ENCODE data around the gene PRR11. TPM values are rescaled to one million over a fixed set of nuclear protein-coding genes. Genes with fewer than 3 reads are reported as not detected.
"Not testable (repeated sequence)": the region's sequence is repeated elsewhere in the genome, so short reads cannot be mapped to it uniquely, and the experiment has no call there.

Gene PRR11
- total RNA-seq, 1 donor from 2014 or later, result 1.6 TPM

GRCh38 chr17:59172436-59173004 is 17.0 kb downstream of the PRR11 start:
- Histone ChIP-seq H3K36me3 (ENCODE audit: control insufficient read depth in 3 of 3, insufficient read depth in 3 of 3, low read length in 3 of 3) (no peaks in the 10 kb centered on the region), H3K4me3 (ENCODE audit: low read length in 3 of 3) (no peak overlapping the region), H3K27me3 (ENCODE audit: control insufficient read depth in 3 of 3, insufficient read depth in 3 of 3, low read length in 3 of 3) (no peaks in the 10 kb centered on the region), H3K4me1 (ENCODE audit: control insufficient read depth in 3 of 3, insufficient read depth in 3 of 3, low read length in 3 of 3) (no peaks in the 10 kb centered on the region), H3K27ac (ENCODE audit: low read depth, low read length) (no peak overlapping the region), H3K9me3 (ENCODE audit: control insufficient read depth in 3 of 3, low read length in 3 of 3) (no peaks in the 10 kb centered on the region), H3K9ac (ENCODE audit: low read depth in 1 of 3, low read length in 3 of 3) (no peak overlapping the region)

- Histone ChIP-seq H3K9me3 (ENCODE audit: control insufficient read depth in 3 of 3, low read length in 3 of 3) (no peaks in the 10 kb centered on the region), H3K4me1 (ENCODE audit: control insufficient read depth in 3 of 3, insufficient read depth in 3 of 3, low read length in 3 of 3) (no peaks in the 10 kb centered on the region), H3K27ac (ENCODE audit: low read depth, low read length) (no peak overlapping the region), H3K36me3 (ENCODE audit: control insufficient read depth in 3 of 3, insufficient read depth in 3 of 3, low read length in 3 of 3) (no peaks in the 10 kb centered on the region), H3K9ac (ENCODE audit: low read depth in 1 of 3, low read length in 3 of 3) (no peak overlapping the region), H3K27me3 (ENCODE audit: control insufficient read depth in 3 of 3, insufficient read depth in 3 of 3, low read length in 3 of 3) (no peaks in the 10 kb centered on the region), H3K4me3 (ENCODE audit: low read length in 3 of 3) (no peak overlapping the region)
Measured at GRCh38 chr17:59174671-59175070, 19.1 kb downstream of the PRR11 start.

- Histone ChIP-seq H3K36me3 (ENCODE audit: control insufficient read depth in 3 of 3, insufficient read depth in 3 of 3, low read length in 3 of 3) (no peaks in the 10 kb centered on the region), H3K9ac (ENCODE audit: low read depth in 1 of 3, low read length in 3 of 3) (no peak overlapping the region), H3K4me1 (ENCODE audit: control insufficient read depth in 3 of 3, insufficient read depth in 3 of 3, low read length in 3 of 3) (no peaks in the 10 kb centered on the region), H3K4me3 (ENCODE audit: low read length in 3 of 3) (no peak overlapping the region), H3K9me3 (ENCODE audit: control insufficient read depth in 3 of 3, low read length in 3 of 3) (no peaks in the 10 kb centered on the region), H3K27me3 (ENCODE audit: control insufficient read depth in 3 of 3, insufficient read depth in 3 of 3, low read length in 3 of 3) (no peaks in the 10 kb centered on the region), H3K27ac (ENCODE audit: low read depth, low read length) (no peak overlapping the region)
Measured at GRCh38 chr17:59175076-59175475, 19.5 kb downstream of the PRR11 start.

GRCh38 chr17:59178266-59178985 is 22.9 kb downstream of the PRR11 start:
- H3K9me3 ChIP-seq (ENCODE audit: control insufficient read depth in 3 of 3, low read length in 3 of 3), result no peaks in the 10 kb centered on the region
- no peak overlapping the region for H3K9ac ChIP-seq (ENCODE audit: low read depth in 1 of 3, low read length in 3 of 3)
- no peaks in the 10 kb centered on the region for H3K27me3 ChIP-seq (ENCODE audit: control insufficient read depth in 3 of 3, insufficient read depth in 3 of 3, low read length in 3 of 3)
- no peaks in the 10 kb centered on the region for H3K4me1 ChIP-seq (ENCODE audit: control insufficient read depth in 3 of 3, insufficient read depth in 3 of 3, low read length in 3 of 3)
- no peak overlapping the region for H3K4me3 ChIP-seq (ENCODE audit: low read length in 3 of 3)
- H3K27ac ChIP-seq (ENCODE audit: low read depth, low read length), result no peak overlapping the region
- no peaks in the 10 kb centered on the region for H3K36me3 ChIP-seq (ENCODE audit: control insufficient read depth in 3 of 3, insufficient read depth in 3 of 3, low read length in 3 of 3)

GRCh38 chr17:59179601-59180000 is 24.1 kb downstream of the PRR11 start:
- H3K9ac ChIP-seq (ENCODE audit: low read depth in 1 of 3, low read length in 3 of 3); H3K36me3 ChIP-seq (ENCODE audit: control insufficient read depth in 3 of 3, insufficient read depth in 3 of 3, low read length in 3 of 3); H3K9me3 ChIP-seq (ENCODE audit: control insufficient read depth in 3 of 3, low read length in 3 of 3); H3K27me3 ChIP-seq (ENCODE audit: control insufficient read depth in 3 of 3, insufficient read depth in 3 of 3, low read length in 3 of 3); H3K4me3 ChIP-seq (ENCODE audit: low read length in 3 of 3); H3K27ac ChIP-seq (ENCODE audit: low read depth, low read length); H3K4me1 ChIP-seq (ENCODE audit: control insufficient read depth in 3 of 3, insufficient read depth in 3 of 3, low read length in 3 of 3): not testable (repeated sequence)

- H3K9ac ChIP-seq (ENCODE audit: low read depth in 1 of 3, low read length in 3 of 3), result no peak overlapping the region
- no peaks in the 10 kb centered on the region for H3K4me1 ChIP-seq (ENCODE audit: control insufficient read depth in 3 of 3, insufficient read depth in 3 of 3, low read length in 3 of 3)
- no peaks in the 10 kb centered on the region for H3K27me3 ChIP-seq (ENCODE audit: control insufficient read depth in 3 of 3, insufficient read depth in 3 of 3, low read length in 3 of 3)
- H3K4me3 ChIP-seq (ENCODE audit: low read length in 3 of 3), result no peak overlapping the region
- H3K9me3 ChIP-seq (ENCODE audit: control insufficient read depth in 3 of 3, low read length in 3 of 3), result no peaks in the 10 kb centered on the region
- H3K36me3 ChIP-seq (ENCODE audit: control insufficient read depth in 3 of 3, insufficient read depth in 3 of 3, low read length in 3 of 3), result no peaks in the 10 kb centered on the region
- H3K27ac ChIP-seq (ENCODE audit: low read depth, low read length), result no peak overlapping the region
Measured at GRCh38 chr17:59180626-59181025, 25.1 kb downstream of the PRR11 start.

- H3K9ac ChIP-seq (ENCODE audit: low read depth in 1 of 3, low read length in 3 of 3), result no peak overlapping the region
- no peaks in the 10 kb centered on the region for H3K27me3 ChIP-seq (ENCODE audit: control insufficient read depth in 3 of 3, insufficient read depth in 3 of 3, low read length in 3 of 3)
- no peaks in the 10 kb centered on the region for H3K36me3 ChIP-seq (ENCODE audit: control insufficient read depth in 3 of 3, insufficient read depth in 3 of 3, low read length in 3 of 3)
- no peaks in the 10 kb centered on the region for H3K9me3 ChIP-seq (ENCODE audit: control insufficient read depth in 3 of 3, low read length in 3 of 3)
- H3K27ac ChIP-seq (ENCODE audit: low read depth, low read length), result no peak overlapping the region
- H3K4me1 ChIP-seq (ENCODE audit: control insufficient read depth in 3 of 3, insufficient read depth in 3 of 3, low read length in 3 of 3), result no peaks in the 10 kb centered on the region
- no peak overlapping the region for H3K4me3 ChIP-seq (ENCODE audit: low read length in 3 of 3)
Measured at GRCh38 chr17:59181481-59181880, 25.9 kb downstream of the PRR11 start.

GRCh38 chr17:59185997-59186396 is 30.5 kb downstream of the PRR11 start:
- Histone ChIP-seq H3K27ac (ENCODE audit: low read depth, low read length) (no peak overlapping the region), H3K9me3 (ENCODE audit: control insufficient read depth in 3 of 3, low read length in 3 of 3) (no peaks in the 10 kb centered on the region), H3K36me3 (ENCODE audit: control insufficient read depth in 3 of 3, insufficient read depth in 3 of 3, low read length in 3 of 3) (no peaks in the 10 kb centered on the region), H3K9ac (ENCODE audit: low read depth in 1 of 3, low read length in 3 of 3) (no peak overlapping the region), H3K27me3 (ENCODE audit: control insufficient read depth in 3 of 3, insufficient read depth in 3 of 3, low read length in 3 of 3) (no peaks in the 10 kb centered on the region), H3K4me1 (ENCODE audit: control insufficient read depth in 3 of 3, insufficient read depth in 3 of 3, low read length in 3 of 3) (no peaks in the 10 kb centered on the region), H3K4me3 (ENCODE audit: low read length in 3 of 3) (no peak overlapping the region)

- H3K9me3 ChIP-seq (ENCODE audit: control insufficient read depth in 3 of 3, low read length in 3 of 3), result no peaks in the 10 kb centered on the region
- H3K9ac ChIP-seq (ENCODE audit: low read depth in 1 of 3, low read length in 3 of 3), result no peak overlapping the region
- H3K4me3 ChIP-seq (ENCODE audit: low read length in 3 of 3), result no peak overlapping the region
- no peaks in the 10 kb centered on the region for H3K4me1 ChIP-seq (ENCODE audit: control insufficient read depth in 3 of 3, insufficient read depth in 3 of 3, low read length in 3 of 3)
- no peaks in the 10 kb centered on the region for H3K27me3 ChIP-seq (ENCODE audit: control insufficient read depth in 3 of 3, insufficient read depth in 3 of 3, low read length in 3 of 3)
- H3K36me3 ChIP-seq (ENCODE audit: control insufficient read depth in 3 of 3, insufficient read depth in 3 of 3, low read length in 3 of 3), result no peaks in the 10 kb centered on the region
- no peak overlapping the region for H3K27ac ChIP-seq (ENCODE audit: low read depth, low read length)
Measured at GRCh38 chr17:59186850-59187249, 31.3 kb downstream of the PRR11 start.

- H3K27ac ChIP-seq (ENCODE audit: low read depth, low read length), result no peak overlapping the region
Measured at GRCh38 chr17:59190806-59191205, 35.3 kb downstream of the PRR11 start.

More at GRCh38 chr17:59190806-59191205, 35.3 kb downstream of the PRR11 start:
- no peaks in the 10 kb centered on the region for H3K9me3 ChIP-seq (ENCODE audit: control insufficient read depth in 3 of 3, low read length in 3 of 3)
- no peaks in the 10 kb centered on the region for H3K4me1 ChIP-seq (ENCODE audit: control insufficient read depth in 3 of 3, insufficient read depth in 3 of 3, low read length in 3 of 3)
- no peaks in the 10 kb centered on the region for H3K36me3 ChIP-seq (ENCODE audit: control insufficient read depth in 3 of 3, insufficient read depth in 3 of 3, low read length in 3 of 3)
- no peak overlapping the region for H3K4me3 ChIP-seq (ENCODE audit: low read length in 3 of 3)
- no peaks in the 10 kb centered on the region for H3K27me3 ChIP-seq (ENCODE audit: control insufficient read depth in 3 of 3, insufficient read depth in 3 of 3, low read length in 3 of 3)
- no peak overlapping the region for H3K9ac ChIP-seq (ENCODE audit: low read depth in 1 of 3, low read length in 3 of 3)

All from skeletal muscle tissue (tissue), 4 donors.